K562 (cell line): ENCODE measurements around the gene SRCIN1. TPM values are rescaled to one million over a fixed set of nuclear protein-coding genes. Genes with fewer than 3 reads are reported as not detected.

ENCODE experiments used
- MEIS2 ChIP-seq: fragments of 450-650 bp; IDR thresholded peaks from 2 replicates; pipeline ENCODE4 v1.6.1; 2014; ENCODE audit warnings: mild to moderate bottlenecking; ENCODE audit not compliant: partially characterized antibody
- NRF1 ChIP-seq, 2 experiments: fragments of 450-650 bp; IDR thresholded peaks in 1 of 2; conservative IDR thresholded peaks in 1 of 2; 2 replicates each; pipeline ENCODE4 v1.6.1; 2014; ENCODE audit warnings: mild to moderate bottlenecking in 2 of 2
- SRSF3 ChIP-seq: fragments of 200-400 bp; formaldehyde crosslinking; IDR thresholded peaks from 2 replicates; pipeline ENCODE4 v1.6.1; 2016; ENCODE audit warnings: mild to moderate bottlenecking, low read length, moderate library complexity; ENCODE audit not compliant: insufficient read depth
- SRSF7 ChIP-seq: fragments of 200-400 bp; formaldehyde crosslinking; optimal IDR thresholded peaks from 2 replicates; pipeline ENCODE3; 2017; ENCODE audit warnings: mild to moderate bottlenecking, low read depth, low read length
- polyA plus RNA-seq, 8 experiments: library from polyadenylated mRNA; depleted of rRNA in 4 of 8; stranded (reverse) in 5 of 8; unstranded in 3 of 8; fragments of >200 nt; fragmentation: Nextera tagmentation in 2 of 8; fragmentation: Illumina TruSeq in 1 of 8; extraction: Ambion mirVana in 2 of 8; extraction: Trizol in 1 of 8; gene quantifications; 2 replicates each; pipeline versions ENCODE4 v1.2.1 to v1.2.3, GENCODE V29; 2011 to 2014; ENCODE audit warnings: inconsistent platforms in 1 of 8, missing spikeins in 1 of 8
- total RNA-seq, 7 experiments: library from RNA; depleted of rRNA in 6 of 7; stranded (reverse); fragments of >200 nt in 6 of 7; fragmentation: Illumina TruSeq in 2 of 7; extraction: Trizol in 2 of 7; gene quantifications; 2 replicates each; pipeline versions ENCODE4 v1.2.1 to v1.2.3, GENCODE V29; 2011 to 2021; ENCODE audit warnings: low replicate concordance in 1 of 7
- TF ChIP-seq, protein P1 (sequence below): fragments of 450-650 bp; IDR thresholded peaks from 2 replicates; pipeline ENCODE4 v1.6.1; 2016; ENCODE audit warnings: mild to moderate bottlenecking, moderate library complexity
- TF ChIP-seq, protein P2 (sequence below): conservative IDR thresholded peaks from 2 replicates; pipeline ENCODE4 v1.6.1; 2011; ENCODE audit warnings: low read depth, mild to moderate bottlenecking, low read length; ENCODE audit not compliant: control insufficient read depth

SRCIN1 gene
- total and polyA plus RNA-seq, 9 of the 15 experiments (the other 6 are each of a cell fraction or from before 2014, with no cell fraction given), result 0.09 to 0.33 (median 0.13) TPM; not detected in 6

DNA sequence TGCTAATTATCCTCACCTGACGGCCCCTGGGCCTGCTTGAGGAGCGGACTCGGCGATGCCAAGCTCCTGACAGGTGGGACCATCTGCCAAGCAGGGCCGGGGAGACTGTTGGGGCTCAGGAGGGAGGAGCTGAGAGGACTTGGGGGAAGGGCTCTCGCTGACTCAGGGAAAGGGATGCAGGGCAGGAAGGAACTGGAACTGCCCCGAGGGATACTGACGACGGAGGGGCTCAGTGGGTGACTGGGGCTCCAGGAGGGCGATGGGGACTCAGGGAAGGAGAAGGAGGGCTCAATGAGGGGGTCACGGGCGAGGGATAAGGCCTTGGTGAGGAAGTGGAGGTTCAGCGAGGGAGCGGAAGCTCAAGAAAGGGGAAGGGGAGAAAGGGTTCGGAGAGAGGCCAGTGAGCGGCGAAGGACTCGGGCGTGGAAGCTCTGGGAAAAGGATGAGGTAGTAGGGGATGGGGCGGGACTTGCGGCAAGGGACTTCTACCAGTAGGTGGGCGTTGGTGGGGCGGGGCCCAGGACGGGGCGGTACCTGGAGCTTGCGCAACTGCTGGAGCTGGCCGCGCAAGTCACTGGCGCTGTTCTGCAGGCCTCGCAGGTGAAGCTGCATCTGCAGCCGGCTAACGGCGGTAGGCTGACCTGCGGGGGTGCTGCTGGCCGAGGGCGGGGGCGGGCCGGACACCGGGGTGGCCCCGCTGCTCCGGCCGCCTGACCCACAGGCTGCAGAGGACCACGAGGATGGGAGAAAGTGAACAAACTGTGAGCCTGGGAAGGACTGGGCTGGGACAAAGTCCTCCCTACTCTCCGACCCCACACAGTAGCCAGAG is 46.5 kb downstream of the SRCIN1 start (continued):
- TF ChIP-seq, protein P1, sequence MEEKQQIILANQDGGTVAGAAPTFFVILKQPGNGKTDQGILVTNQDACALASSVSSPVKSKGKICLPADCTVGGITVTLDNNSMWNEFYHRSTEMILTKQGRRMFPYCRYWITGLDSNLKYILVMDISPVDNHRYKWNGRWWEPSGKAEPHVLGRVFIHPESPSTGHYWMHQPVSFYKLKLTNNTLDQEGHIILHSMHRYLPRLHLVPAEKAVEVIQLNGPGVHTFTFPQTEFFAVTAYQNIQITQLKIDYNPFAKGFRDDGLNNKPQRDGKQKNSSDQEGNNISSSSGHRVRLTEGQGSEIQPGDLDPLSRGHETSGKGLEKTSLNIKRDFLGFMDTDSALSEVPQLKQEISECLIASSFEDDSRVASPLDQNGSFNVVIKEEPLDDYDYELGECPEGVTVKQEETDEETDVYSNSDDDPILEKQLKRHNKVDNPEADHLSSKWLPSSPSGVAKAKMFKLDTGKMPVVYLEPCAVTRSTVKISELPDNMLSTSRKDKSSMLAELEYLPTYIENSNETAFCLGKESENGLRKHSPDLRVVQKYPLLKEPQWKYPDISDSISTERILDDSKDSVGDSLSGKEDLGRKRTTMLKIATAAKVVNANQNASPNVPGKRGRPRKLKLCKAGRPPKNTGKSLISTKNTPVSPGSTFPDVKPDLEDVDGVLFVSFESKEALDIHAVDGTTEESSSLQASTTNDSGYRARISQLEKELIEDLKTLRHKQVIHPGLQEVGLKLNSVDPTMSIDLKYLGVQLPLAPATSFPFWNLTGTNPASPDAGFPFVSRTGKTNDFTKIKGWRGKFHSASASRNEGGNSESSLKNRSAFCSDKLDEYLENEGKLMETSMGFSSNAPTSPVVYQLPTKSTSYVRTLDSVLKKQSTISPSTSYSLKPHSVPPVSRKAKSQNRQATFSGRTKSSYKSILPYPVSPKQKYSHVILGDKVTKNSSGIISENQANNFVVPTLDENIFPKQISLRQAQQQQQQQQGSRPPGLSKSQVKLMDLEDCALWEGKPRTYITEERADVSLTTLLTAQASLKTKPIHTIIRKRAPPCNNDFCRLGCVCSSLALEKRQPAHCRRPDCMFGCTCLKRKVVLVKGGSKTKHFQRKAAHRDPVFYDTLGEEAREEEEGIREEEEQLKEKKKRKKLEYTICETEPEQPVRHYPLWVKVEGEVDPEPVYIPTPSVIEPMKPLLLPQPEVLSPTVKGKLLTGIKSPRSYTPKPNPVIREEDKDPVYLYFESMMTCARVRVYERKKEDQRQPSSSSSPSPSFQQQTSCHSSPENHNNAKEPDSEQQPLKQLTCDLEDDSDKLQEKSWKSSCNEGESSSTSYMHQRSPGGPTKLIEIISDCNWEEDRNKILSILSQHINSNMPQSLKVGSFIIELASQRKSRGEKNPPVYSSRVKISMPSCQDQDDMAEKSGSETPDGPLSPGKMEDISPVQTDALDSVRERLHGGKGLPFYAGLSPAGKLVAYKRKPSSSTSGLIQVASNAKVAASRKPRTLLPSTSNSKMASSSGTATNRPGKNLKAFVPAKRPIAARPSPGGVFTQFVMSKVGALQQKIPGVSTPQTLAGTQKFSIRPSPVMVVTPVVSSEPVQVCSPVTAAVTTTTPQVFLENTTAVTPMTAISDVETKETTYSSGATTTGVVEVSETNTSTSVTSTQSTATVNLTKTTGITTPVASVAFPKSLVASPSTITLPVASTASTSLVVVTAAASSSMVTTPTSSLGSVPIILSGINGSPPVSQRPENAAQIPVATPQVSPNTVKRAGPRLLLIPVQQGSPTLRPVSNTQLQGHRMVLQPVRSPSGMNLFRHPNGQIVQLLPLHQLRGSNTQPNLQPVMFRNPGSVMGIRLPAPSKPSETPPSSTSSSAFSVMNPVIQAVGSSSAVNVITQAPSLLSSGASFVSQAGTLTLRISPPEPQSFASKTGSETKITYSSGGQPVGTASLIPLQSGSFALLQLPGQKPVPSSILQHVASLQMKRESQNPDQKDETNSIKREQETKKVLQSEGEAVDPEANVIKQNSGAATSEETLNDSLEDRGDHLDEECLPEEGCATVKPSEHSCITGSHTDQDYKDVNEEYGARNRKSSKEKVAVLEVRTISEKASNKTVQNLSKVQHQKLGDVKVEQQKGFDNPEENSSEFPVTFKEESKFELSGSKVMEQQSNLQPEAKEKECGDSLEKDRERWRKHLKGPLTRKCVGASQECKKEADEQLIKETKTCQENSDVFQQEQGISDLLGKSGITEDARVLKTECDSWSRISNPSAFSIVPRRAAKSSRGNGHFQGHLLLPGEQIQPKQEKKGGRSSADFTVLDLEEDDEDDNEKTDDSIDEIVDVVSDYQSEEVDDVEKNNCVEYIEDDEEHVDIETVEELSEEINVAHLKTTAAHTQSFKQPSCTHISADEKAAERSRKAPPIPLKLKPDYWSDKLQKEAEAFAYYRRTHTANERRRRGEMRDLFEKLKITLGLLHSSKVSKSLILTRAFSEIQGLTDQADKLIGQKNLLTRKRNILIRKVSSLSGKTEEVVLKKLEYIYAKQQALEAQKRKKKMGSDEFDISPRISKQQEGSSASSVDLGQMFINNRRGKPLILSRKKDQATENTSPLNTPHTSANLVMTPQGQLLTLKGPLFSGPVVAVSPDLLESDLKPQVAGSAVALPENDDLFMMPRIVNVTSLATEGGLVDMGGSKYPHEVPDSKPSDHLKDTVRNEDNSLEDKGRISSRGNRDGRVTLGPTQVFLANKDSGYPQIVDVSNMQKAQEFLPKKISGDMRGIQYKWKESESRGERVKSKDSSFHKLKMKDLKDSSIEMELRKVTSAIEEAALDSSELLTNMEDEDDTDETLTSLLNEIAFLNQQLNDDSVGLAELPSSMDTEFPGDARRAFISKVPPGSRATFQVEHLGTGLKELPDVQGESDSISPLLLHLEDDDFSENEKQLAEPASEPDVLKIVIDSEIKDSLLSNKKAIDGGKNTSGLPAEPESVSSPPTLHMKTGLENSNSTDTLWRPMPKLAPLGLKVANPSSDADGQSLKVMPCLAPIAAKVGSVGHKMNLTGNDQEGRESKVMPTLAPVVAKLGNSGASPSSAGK, result no peak; the same call in 1 of the 2 replicates
- no peak for TF ChIP-seq SRSF7
- peak; percentile 89 to 91 for TF ChIP-seq NRF1 (conservative IDR thresholded peaks at IDR 0.05 in 1 of 2, IDR thresholded peaks at IDR 0.05 in 1 of 2)
- TF ChIP-seq, protein P2, sequence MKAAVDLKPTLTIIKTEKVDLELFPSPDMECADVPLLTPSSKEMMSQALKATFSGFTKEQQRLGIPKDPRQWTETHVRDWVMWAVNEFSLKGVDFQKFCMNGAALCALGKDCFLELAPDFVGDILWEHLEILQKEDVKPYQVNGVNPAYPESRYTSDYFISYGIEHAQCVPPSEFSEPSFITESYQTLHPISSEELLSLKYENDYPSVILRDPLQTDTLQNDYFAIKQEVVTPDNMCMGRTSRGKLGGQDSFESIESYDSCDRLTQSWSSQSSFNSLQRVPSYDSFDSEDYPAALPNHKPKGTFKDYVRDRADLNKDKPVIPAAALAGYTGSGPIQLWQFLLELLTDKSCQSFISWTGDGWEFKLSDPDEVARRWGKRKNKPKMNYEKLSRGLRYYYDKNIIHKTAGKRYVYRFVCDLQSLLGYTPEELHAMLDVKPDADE, result 0 out of 2 replicates have a peak, but pooled peaks have one; percentile 55
- TF ChIP-seq SRSF3, result 0 out of 2 replicates have a peak, but pooled peaks have one; percentile 20
- peak; percentile 34 for TF ChIP-seq MEIS2
